Activated T-cell treated with anti-CD3 and anti-CD28 coated beads, Interleukin-2, amount 50 U/mL, for 24 hours (primary cell): ENCODE results near the gene SERPINA6.
"Not testable (repeated sequence)": the region's sequence is repeated elsewhere in the genome, so short reads cannot be mapped to it uniquely, and the experiment has no call there.

ENCODE experiments used
- DNase-seq: peaks from one replicate; pipeline ENCODE4 v3.0.0-alpha.2; 2020
- H3K27ac Mint-ChIP-seq: 2 replicates; pipeline ENCODE4 v1.8.0; 2020; ENCODE audit warnings: mild to moderate bottlenecking, mixed read lengths
- H3K27me3 Mint-ChIP-seq: 2 replicates; pipeline ENCODE4 v1.8.0; 2020; ENCODE audit warnings: mixed read lengths
- H3K36me3 Mint-ChIP-seq: 2 replicates; pipeline ENCODE4 v1.8.0; 2020; ENCODE audit warnings: low read depth, mixed read lengths
- H3K4me1 Mint-ChIP-seq: 2 replicates; pipeline ENCODE4 v1.8.0; 2020; ENCODE audit warnings: low read depth, mixed read lengths
- H3K4me3 Mint-ChIP-seq: 2 replicates; pipeline ENCODE4 v1.8.0; 2020; ENCODE audit warnings: mild to moderate bottlenecking, moderate library complexity, mixed read lengths
- H3K9me3 Mint-ChIP-seq: 2 replicates; pipeline ENCODE4 v1.8.0; 2020; ENCODE audit warnings: mixed read lengths

Gene SERPINA6

GRCh38 chr14:94282991-94283723, 40.0 kb downstream of the SERPINA6 start:
- Mint-ChIP-seq H3K27ac (no peak overlapping the region), H3K4me3 (no peak overlapping the region), H3K36me3 (no peaks in the 10 kb centered on the region), H3K27me3 (peaks cover 5% of the 10 kb centered on the region), H3K4me1 (no peaks in the 10 kb centered on the region), H3K9me3 (no peaks in the 10 kb centered on the region)
- no peak for DNase-seq

- Mint-ChIP-seq H3K36me3 (no peaks in the 10 kb centered on the region), H3K27ac (no peak overlapping the region)
Measured at GRCh38 chr14:94278731-94279130, 44.4 kb downstream of the SERPINA6 start.

DNA sequence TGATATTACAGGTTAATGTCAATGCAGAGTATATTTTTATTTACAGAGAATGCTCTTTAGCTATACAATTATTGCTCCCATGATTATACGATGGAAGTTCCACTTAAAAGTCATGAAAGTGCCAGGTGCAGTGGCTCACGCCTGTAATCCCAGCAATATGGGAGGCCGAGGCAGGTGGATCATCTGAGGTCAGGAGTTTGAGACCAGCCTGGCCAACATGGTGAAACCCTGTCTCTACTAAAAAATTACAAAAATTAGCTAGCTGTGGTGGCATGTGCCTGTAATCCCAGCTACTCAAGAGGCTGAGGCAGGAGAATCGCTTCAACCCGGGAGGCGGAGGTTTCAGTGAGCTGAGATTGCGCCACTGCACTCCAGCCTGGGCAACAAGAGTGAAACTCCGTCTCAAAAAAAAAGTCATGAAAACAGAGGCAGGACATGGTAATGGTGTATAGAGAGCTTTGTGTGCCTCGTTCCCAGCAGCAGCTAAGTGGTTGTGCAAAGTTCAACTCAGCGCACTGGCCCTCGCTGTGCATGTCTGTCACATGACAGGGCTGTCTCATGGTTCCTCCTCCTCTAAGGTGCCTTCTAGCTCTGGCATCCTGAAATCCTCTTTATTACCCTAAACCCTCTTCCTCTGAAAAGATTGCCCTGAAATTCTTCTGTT, 46.1 kb downstream of the SERPINA6 start:
- not testable (repeated sequence) for H3K9me3 Mint-ChIP-seq, H3K4me1 Mint-ChIP-seq, H3K4me3 Mint-ChIP-seq, DNase-seq, H3K36me3 Mint-ChIP-seq, H3K27me3 Mint-ChIP-seq, H3K27ac Mint-ChIP-seq

More at GRCh38 chr14:94278731-94279130, 44.4 kb downstream of the SERPINA6 start:
- Mint-ChIP-seq H3K9me3 (no peaks in the 10 kb centered on the region), H3K4me1 (no peaks in the 10 kb centered on the region), H3K27me3 (peaks cover 3% of the 10 kb centered on the region), H3K4me3 (no peak overlapping the region)
- DNase-seq = no peak

DNA sequence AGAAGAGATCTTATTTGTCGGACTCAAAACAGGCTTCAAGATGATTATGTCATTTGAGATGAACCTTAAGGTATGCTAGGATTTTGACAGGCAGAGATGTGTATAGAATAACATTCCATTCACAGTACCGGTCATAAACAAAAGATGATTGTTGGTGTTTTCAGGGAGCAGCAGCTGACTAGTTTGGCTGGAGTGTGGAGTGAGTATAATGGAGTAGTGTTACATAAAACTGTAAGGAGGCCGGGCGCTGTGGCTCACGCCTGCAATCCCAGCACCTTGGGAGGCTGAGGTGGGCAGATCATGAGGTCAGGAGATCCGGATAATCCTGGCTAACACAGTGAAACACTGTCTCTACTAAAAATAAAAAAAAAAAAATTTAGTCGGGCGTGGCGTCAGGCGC, 54.0 kb downstream of the SERPINA6 start:
- Mint-ChIP-seq H3K4me1 (no peaks in the 10 kb centered on the region), H3K27ac (no peak overlapping the region), H3K27me3 (peaks cover 12% of the 10 kb centered on the region), H3K9me3 (no peaks in the 10 kb centered on the region), H3K36me3 (no peaks in the 10 kb centered on the region), H3K4me3 (no peak overlapping the region)
- no peak for DNase-seq

DNA sequence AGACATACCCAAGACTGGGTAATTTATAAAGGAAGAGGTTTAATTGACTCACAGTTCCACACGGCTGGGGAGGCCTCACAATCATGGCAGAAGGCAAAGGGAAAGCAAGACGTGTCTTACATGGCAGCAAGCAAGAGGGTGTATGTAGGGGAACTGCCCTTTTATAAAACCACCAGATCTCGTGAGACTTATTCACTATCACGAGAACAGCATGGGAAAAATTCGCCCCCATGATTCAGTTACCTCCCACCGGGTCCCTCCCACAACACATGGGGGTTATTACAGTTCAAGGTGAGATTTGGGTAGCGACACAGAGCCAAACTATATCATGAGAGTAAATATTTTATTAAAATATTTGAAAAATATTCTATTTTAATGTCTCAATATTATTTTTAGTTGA, 54.6 kb downstream of the SERPINA6 start:
- H3K4me3 Mint-ChIP-seq, H3K36me3 Mint-ChIP-seq, H3K4me1 Mint-ChIP-seq, DNase-seq, H3K27ac Mint-ChIP-seq, H3K9me3 Mint-ChIP-seq: not testable (repeated sequence)
- peaks cover 12% of the 10 kb centered on the region for H3K27me3 Mint-ChIP-seq

- peaks cover 5% of the 10 kb centered on the region for H3K36me3 Mint-ChIP-seq
- peaks cover 8% of the 10 kb centered on the region for H3K9me3 Mint-ChIP-seq
- H3K4me3 Mint-ChIP-seq = no peak overlapping the region
- H3K4me1 Mint-ChIP-seq = no peaks in the 10 kb centered on the region
- no peak for DNase-seq
- no peak overlapping the region for H3K27ac Mint-ChIP-seq
- peaks cover 12% of the 10 kb centered on the region for H3K27me3 Mint-ChIP-seq
Measured at GRCh38 chr14:94267352-94267751, 55.8 kb downstream of the SERPINA6 start.

GRCh38 chr14:94264195-94264594, 58.9 kb downstream of the SERPINA6 start:
- H3K4me3 Mint-ChIP-seq, H3K4me1 Mint-ChIP-seq, H3K27ac Mint-ChIP-seq, DNase-seq: not testable (repeated sequence)
- Mint-ChIP-seq H3K9me3 (peaks cover 12% of the 10 kb centered on the region), H3K36me3 (peaks cover 18% of the 10 kb centered on the region), H3K27me3 (peaks cover 11% of the 10 kb centered on the region)
